ENCODE results near the gene CARS1. TPM values are rescaled to one million over a fixed set of nuclear protein-coding genes. Genes with fewer than 3 reads are reported as not detected.

CARS1 gene
- total RNA-seq, 1 donor: 68.2 TPM

GRCh38 chr11:3022300-3022967, 34.8 kb downstream of the CARS1 start:
- TF ChIP-seq, protein P1, sequence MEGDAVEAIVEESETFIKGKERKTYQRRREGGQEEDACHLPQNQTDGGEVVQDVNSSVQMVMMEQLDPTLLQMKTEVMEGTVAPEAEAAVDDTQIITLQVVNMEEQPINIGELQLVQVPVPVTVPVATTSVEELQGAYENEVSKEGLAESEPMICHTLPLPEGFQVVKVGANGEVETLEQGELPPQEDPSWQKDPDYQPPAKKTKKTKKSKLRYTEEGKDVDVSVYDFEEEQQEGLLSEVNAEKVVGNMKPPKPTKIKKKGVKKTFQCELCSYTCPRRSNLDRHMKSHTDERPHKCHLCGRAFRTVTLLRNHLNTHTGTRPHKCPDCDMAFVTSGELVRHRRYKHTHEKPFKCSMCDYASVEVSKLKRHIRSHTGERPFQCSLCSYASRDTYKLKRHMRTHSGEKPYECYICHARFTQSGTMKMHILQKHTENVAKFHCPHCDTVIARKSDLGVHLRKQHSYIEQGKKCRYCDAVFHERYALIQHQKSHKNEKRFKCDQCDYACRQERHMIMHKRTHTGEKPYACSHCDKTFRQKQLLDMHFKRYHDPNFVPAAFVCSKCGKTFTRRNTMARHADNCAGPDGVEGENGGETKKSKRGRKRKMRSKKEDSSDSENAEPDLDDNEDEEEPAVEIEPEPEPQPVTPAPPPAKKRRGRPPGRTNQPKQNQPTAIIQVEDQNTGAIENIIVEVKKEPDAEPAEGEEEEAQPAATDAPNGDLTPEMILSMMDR (IDR thresholded peaks at IDR 0.05; ENCODE audit: insufficient read depth, low read depth, low read length): no peak
- no peak overlapping the region for H3K4me3 ChIP-seq (ENCODE audit: low read depth, low read length)
- DNase-seq (ENCODE audit: low read depth): peak; percentile 76

DNA sequence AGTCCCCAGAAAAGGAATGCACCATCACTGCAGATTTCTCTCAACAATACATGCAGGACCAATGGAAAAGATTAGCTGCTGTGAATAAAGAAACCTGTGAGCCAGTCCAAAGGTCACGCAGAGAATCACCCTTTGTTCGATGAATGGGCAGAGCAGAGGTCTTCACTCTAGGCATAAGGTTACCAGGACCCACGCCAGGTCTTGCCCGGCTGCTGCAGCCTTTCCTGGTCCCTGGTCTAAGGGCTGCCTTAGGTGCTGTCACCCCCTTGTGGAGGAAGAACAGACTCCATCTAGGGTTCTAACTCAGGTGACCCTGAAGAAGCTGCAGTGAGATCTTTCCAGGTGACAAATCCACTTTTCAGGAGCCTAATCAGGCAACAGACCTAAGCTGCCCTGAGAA, 36.1 kb downstream of the CARS1 start:
- no peak for DNase-seq (ENCODE audit: low read depth)
- no peak overlapping the region for H3K4me3 ChIP-seq (ENCODE audit: low read depth, low read length)
- TF ChIP-seq, protein P1 (IDR thresholded peaks at IDR 0.05; ENCODE audit: insufficient read depth, low read depth, low read length): peak; percentile 54

GRCh38 chr11:3020011-3020410, 37.2 kb downstream of the CARS1 start:
- H3K4me3 ChIP-seq (ENCODE audit: low read depth, low read length): no peak overlapping the region
- DNase-seq (ENCODE audit: low read depth): no peak
- TF ChIP-seq, protein P1 (IDR thresholded peaks at IDR 0.05; ENCODE audit: insufficient read depth, low read depth, low read length): no peak

- DNase-seq (ENCODE audit: low read depth): no peak
- TF ChIP-seq, protein P1 (IDR thresholded peaks at IDR 0.05; ENCODE audit: insufficient read depth, low read depth, low read length): no peak
- H3K4me3 ChIP-seq (ENCODE audit: low read depth, low read length): no peak overlapping the region
Observed at GRCh38 chr11:3018596-3018995, 38.6 kb downstream of the CARS1 start.

DNA sequence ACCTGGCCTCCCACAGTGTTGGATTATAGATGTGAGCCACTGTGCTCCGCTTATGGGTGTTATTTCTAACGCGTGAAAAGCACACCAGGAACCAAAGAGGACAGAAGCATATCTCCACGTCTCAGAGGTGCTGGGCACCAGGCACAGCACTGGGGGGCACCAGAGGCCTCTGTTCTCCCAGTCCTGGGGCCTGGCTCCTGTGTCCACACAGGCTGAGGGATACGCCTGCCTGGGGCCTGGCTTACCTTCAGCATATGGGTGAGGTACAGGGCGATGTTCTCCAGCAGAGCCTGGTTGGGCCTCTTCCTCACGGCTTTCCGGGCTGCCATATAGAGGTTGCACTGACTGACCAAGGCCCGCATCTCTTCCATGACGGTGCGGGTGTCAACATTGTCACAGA, 40.4 kb downstream of the CARS1 start:
- TF ChIP-seq, protein P1 (IDR thresholded peaks at IDR 0.05; ENCODE audit: insufficient read depth, low read depth, low read length): no peak
- no peak overlapping the region for H3K4me3 ChIP-seq (ENCODE audit: low read depth, low read length)
- no peak for DNase-seq (ENCODE audit: low read depth)

GRCh38 chr11:3015796-3016195, 41.4 kb downstream of the CARS1 start:
- H3K4me3 ChIP-seq (ENCODE audit: low read depth, low read length): no peak overlapping the region
- TF ChIP-seq, protein P1 (IDR thresholded peaks at IDR 0.05; ENCODE audit: insufficient read depth, low read depth, low read length): no peak
- DNase-seq (ENCODE audit: low read depth): no peak

DNA sequence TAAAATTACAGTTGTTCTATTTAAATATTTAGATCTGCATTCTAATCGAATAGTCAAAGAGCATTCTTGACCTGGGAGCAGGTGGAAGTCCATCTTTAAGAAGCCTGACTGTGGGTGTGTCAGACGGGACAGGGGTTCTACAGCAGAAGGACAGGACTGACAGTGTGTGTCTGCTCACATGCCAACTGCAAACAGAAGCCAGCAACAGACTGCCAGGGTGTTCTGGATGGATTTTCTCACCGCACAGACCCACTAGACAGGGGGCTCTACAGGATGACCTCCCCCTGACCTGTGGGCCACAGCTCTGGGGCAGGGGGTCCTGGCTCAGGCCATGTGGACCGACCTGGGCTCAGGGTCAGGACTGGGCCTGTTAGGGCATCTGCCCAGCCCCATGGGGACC, 42.3 kb downstream of the CARS1 start:
- TF ChIP-seq, protein P1 (IDR thresholded peaks at IDR 0.05; ENCODE audit: insufficient read depth, low read depth, low read length): no peak
- no peak for DNase-seq (ENCODE audit: low read depth)
- no peak overlapping the region for H3K4me3 ChIP-seq (ENCODE audit: low read depth, low read length)
